ENCODE measurements around the gene PIGW.

DNA sequence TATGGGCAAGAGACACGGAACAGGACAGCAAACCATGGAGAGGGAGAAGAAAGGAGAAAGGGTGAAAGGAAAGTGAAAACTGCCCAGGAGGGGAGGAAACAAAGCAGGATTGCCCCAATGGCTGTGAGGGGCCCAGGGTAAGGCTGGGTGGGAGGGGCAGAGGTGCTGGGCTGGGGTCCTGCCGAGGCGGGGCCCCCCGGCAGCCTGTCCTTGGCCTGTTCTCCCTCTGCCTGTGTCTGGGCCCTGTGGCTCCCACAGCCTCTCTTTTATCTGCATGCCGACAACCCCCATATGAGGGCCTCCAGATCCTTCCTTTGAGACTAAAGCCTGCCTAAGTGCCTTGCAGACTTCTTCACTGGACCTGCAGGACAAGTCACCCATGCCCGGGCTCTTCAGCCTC lies 32.8 kb upstream of the PIGW start:
- TF ChIP-seq CTCF (IDR thresholded peaks at IDR 0.05) = no peak
- no peak for TF ChIP-seq ZFX (IDR thresholded peaks at IDR 0.05; ENCODE audit: borderline replicate concordance)

Data from 22Rv1 (cell line).